Chondrocyte (in vitro differentiated cells): ENCODE data around the gene HES1. TPM values are rescaled to one million over a fixed set of nuclear protein-coding genes. Genes with fewer than 3 reads are reported as not detected.
"Not testable (repeated sequence)": the region's sequence is repeated elsewhere in the genome, so short reads cannot be mapped to it uniquely, and the experiment has no call there.

Experiments
- DNase-seq: peaks from one replicate; pipeline ENCODE4 v3.0.0; 2021; ENCODE audit warnings: mixed read lengths, low spot score
- H3K27ac Mint-ChIP-seq: one replicate; pipeline ENCODE4 v1.8.0; 2021; ENCODE audit warnings: mild to moderate bottlenecking, moderate library complexity, mixed read lengths; ENCODE audit not compliant: unreplicated experiment
- H3K27me3 Mint-ChIP-seq: 2 replicates; pipeline ENCODE4 v1.8.0; 2021; ENCODE audit warnings: low read depth, mixed read lengths
- H3K36me3 Mint-ChIP-seq: 2 replicates; pipeline ENCODE4 v1.8.0; 2021; ENCODE audit warnings: low read depth, mixed read lengths
- H3K4me1 Mint-ChIP-seq: 2 replicates; pipeline ENCODE4 v1.8.0; 2021; ENCODE audit warnings: low read depth, mild to moderate bottlenecking, mixed read lengths
- H3K4me3 Mint-ChIP-seq: one replicate; pipeline ENCODE4 v1.8.0; 2021; ENCODE audit warnings: mild to moderate bottlenecking, moderate library complexity, mixed read lengths; ENCODE audit not compliant: unreplicated experiment
- H3K9me3 Mint-ChIP-seq: 2 replicates; pipeline ENCODE4 v1.8.0; 2021; ENCODE audit warnings: low read depth, mixed read lengths
- total RNA-seq: library from RNA; stranded (reverse); gene quantifications from 3 replicates; pipeline ENCODE4 v1.2.1, GENCODE V29; 2021
- TF ChIP-seq, protein P1 (sequence below): fragments of 200-600 bp; sonication (generic); IDR thresholded peaks from 2 replicates; pipeline ENCODE4 v1.5.0; 2021; ENCODE audit warnings: antibody characterized with exemption, mild to moderate bottlenecking, moderate library complexity

The HES1 gene
- total RNA-seq, 1 donor from 2014 or later: 31.2 TPM

- no peak overlapping the region for H3K27ac Mint-ChIP-seq
- H3K36me3 Mint-ChIP-seq: peaks cover 8% of the 10 kb centered on the region
- H3K4me1 Mint-ChIP-seq: peaks cover 11% of the 10 kb centered on the region
- H3K4me3 Mint-ChIP-seq: no peak overlapping the region
- H3K27me3 Mint-ChIP-seq: peaks cover 56% of the 10 kb centered on the region
- H3K9me3 Mint-ChIP-seq: peaks cover 7% of the 10 kb centered on the region
- no peak for DNase-seq
- TF ChIP-seq, protein P1, sequence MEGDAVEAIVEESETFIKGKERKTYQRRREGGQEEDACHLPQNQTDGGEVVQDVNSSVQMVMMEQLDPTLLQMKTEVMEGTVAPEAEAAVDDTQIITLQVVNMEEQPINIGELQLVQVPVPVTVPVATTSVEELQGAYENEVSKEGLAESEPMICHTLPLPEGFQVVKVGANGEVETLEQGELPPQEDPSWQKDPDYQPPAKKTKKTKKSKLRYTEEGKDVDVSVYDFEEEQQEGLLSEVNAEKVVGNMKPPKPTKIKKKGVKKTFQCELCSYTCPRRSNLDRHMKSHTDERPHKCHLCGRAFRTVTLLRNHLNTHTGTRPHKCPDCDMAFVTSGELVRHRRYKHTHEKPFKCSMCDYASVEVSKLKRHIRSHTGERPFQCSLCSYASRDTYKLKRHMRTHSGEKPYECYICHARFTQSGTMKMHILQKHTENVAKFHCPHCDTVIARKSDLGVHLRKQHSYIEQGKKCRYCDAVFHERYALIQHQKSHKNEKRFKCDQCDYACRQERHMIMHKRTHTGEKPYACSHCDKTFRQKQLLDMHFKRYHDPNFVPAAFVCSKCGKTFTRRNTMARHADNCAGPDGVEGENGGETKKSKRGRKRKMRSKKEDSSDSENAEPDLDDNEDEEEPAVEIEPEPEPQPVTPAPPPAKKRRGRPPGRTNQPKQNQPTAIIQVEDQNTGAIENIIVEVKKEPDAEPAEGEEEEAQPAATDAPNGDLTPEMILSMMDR: no peak
Measured at GRCh38 chr3:194150252-194150934, 14.4 kb downstream of the HES1 start.

GRCh38 chr3:194150935-194151302, 15.0 kb downstream of the HES1 start:
- not testable (repeated sequence) for H3K4me3 Mint-ChIP-seq, H3K36me3 Mint-ChIP-seq, H3K9me3 Mint-ChIP-seq, H3K27ac Mint-ChIP-seq, DNase-seq
- peaks cover 57% of the 10 kb centered on the region for H3K27me3 Mint-ChIP-seq
- H3K4me1 Mint-ChIP-seq: peaks cover 11% of the 10 kb centered on the region

DNA sequence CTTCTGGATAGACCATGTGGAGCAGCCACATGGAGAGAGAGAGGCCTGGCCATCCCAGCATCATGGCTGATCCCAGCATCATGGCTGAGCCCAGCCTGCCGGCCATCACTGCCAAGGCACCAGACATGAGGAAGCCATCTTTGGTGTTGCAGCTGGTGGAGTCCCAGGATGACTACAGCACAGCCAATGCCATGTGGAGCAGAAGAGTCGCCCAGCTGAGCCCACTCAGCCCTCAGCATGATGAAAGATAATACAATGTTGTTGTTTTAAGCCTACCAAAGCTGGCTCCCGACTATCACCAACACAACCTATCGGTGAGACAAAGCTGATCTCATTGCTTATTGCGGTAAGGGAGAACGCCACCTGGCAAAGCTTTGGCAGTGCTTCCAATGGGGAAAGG, 18.4 kb downstream of the HES1 start:
- TF ChIP-seq, protein P1: no peak
- Mint-ChIP-seq H3K4me1 (no peaks in the 10 kb centered on the region), H3K9me3 (peaks cover 7% of the 10 kb centered on the region), H3K4me3 (no peak overlapping the region), H3K27ac (no peak overlapping the region), H3K36me3 (peaks cover 8% of the 10 kb centered on the region), H3K27me3 (peaks cover 69% of the 10 kb centered on the region)
- DNase-seq: no peak

- peaks cover 7% of the 10 kb centered on the region for H3K9me3 Mint-ChIP-seq
- peaks cover 71% of the 10 kb centered on the region for H3K27me3 Mint-ChIP-seq
- peaks cover 8% of the 10 kb centered on the region for H3K36me3 Mint-ChIP-seq
- peaks cover 5% of the 10 kb centered on the region for H3K4me1 Mint-ChIP-seq
- H3K27ac Mint-ChIP-seq: no peak overlapping the region
- TF ChIP-seq, protein P1: no peak
- no peak overlapping the region for H3K4me3 Mint-ChIP-seq
- no peak for DNase-seq
Measured at GRCh38 chr3:194156095-194156494, 20.1 kb downstream of the HES1 start.

GRCh38 chr3:194158942-194159439, 23.0 kb downstream of the HES1 start:
- TF ChIP-seq, protein P1: no peak
- H3K4me3 Mint-ChIP-seq: no peak overlapping the region
- H3K4me1 Mint-ChIP-seq: peaks cover 18% of the 10 kb centered on the region
- peaks cover 7% of the 10 kb centered on the region for H3K9me3 Mint-ChIP-seq
- no peak for DNase-seq
- H3K27me3 Mint-ChIP-seq: peaks cover 70% of the 10 kb centered on the region
- H3K27ac Mint-ChIP-seq: no peak overlapping the region
- H3K36me3 Mint-ChIP-seq: peaks cover 6% of the 10 kb centered on the region

DNA sequence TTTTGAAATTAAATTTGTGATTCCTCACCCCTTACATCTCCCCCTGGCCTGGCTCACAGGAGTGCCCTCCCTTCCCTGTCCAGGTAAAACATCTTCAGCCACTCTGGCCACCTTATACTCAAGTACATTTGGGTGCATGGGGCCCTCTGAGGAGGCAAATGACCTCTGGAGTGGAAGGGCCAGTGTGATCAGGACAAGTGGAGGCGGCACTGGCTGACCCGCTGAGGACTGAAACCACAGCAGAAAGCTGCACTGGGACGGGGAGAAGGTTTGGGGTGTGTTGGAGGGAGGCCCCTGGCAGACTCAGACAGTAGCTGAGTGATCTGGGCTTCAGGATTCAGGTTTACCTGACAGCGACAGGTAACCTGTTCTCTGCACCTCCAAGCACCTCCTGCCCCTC, 24.2 kb downstream of the HES1 start:
- Mint-ChIP-seq H3K4me3 (no peak overlapping the region), H3K27ac (no peak overlapping the region), H3K4me1 (peaks cover 20% of the 10 kb centered on the region), H3K27me3 (peaks cover 72% of the 10 kb centered on the region), H3K36me3 (no peaks in the 10 kb centered on the region), H3K9me3 (no peaks in the 10 kb centered on the region)
- DNase-seq: no peak
- TF ChIP-seq, protein P1: no peak
